NCI-H748 (cell line): Measurements from ENCODE around the gene VAC14.

Experiments used
- DNase-seq: peaks from one replicate; lab custom pipeline; 2025; ENCODE audit not compliant: unreplicated experiment; lab: John Stamatoyannopoulos, UW

VAC14 gene

GRCh38 chr16:70664325-70665112 lies 136.4 kb downstream of the VAC14 start:
- DNase-seq, result no peak

GRCh38 chr16:70663524-70664324 lies 137.2 kb downstream of the VAC14 start:
- DNase-seq, result no peak

GRCh38 chr16:70662991-70663523 lies 137.9 kb downstream of the VAC14 start:
- DNase-seq, result no peak

- DNase-seq, result no peak
Measured at GRCh38 chr16:70661918-70662641, 138.9 kb downstream of the VAC14 start.

- no peak for DNase-seq
Measured at GRCh38 chr16:70661534-70661917, 139.4 kb downstream of the VAC14 start.

GRCh38 chr16:70660672-70661350 lies 140.1 kb downstream of the VAC14 start:
- no peak for DNase-seq

- DNase-seq, result no peak
Measured at GRCh38 chr16:70659953-70660671, 140.8 kb downstream of the VAC14 start.

GRCh38 chr16:70659546-70659945 lies 141.4 kb downstream of the VAC14 start:
- no peak for DNase-seq

- no peak for DNase-seq
Measured at GRCh38 chr16:70658921-70659320, 142.0 kb downstream of the VAC14 start.

- no peak for DNase-seq
Measured at GRCh38 chr16:70657956-70658355, 143.0 kb downstream of the VAC14 start.

- DNase-seq, result no peak
Measured at GRCh38 chr16:70656712-70657263, 144.2 kb downstream of the VAC14 start.

GRCh38 chr16:70656065-70656711 lies 144.8 kb downstream of the VAC14 start:
- no peak for DNase-seq

GRCh38 chr16:70653809-70654771 lies 146.9 kb downstream of the VAC14 start:
- peak; percentile 47 for DNase-seq

GRCh38 chr16:70653406-70653805 lies 147.6 kb downstream of the VAC14 start:
- no peak for DNase-seq

- DNase-seq, result no peak
Measured at GRCh38 chr16:70652322-70652721, 148.6 kb downstream of the VAC14 start.

GRCh38 chr16:70651524-70651923 lies 149.4 kb downstream of the VAC14 start:
- no peak for DNase-seq

- no peak for DNase-seq
Measured at GRCh38 chr16:70650216-70650615, 150.7 kb downstream of the VAC14 start.

GRCh38 chr16:70649300-70649699 lies 151.7 kb downstream of the VAC14 start:
- no peak for DNase-seq
